Smooth muscle cell (in vitro differentiated cells): ENCODE data around the gene ZBTB3. TPM values are rescaled to one million over a fixed set of nuclear protein-coding genes. Genes with fewer than 3 reads are reported as not detected.

Experiments
- DNase-seq: peaks from one replicate; lab custom pipeline; 2025; ENCODE audit not compliant: unreplicated experiment; lab: John Stamatoyannopoulos, UW
- H2AFZ ChIP-seq: fragments of 200-600 bp; sonication (generic); 2 replicates; pipeline ENCODE4 v1.6.0; 2016; ENCODE audit warnings: antibody characterized with exemption, low read depth, mild to moderate bottlenecking
- H3F3A ChIP-seq: fragments of 200-600 bp; sonication (generic); 2 replicates; pipeline ENCODE4 v1.6.0; 2017; ENCODE audit warnings: antibody characterized with exemption, low read depth
- H3K27ac ChIP-seq: fragments of 200-600 bp; sonication (generic); 2 replicates; pipeline ENCODE4 v1.5.1; 2016; ENCODE audit warnings: low read depth, mild to moderate bottlenecking
- H3K27me3 ChIP-seq: fragments of 200-600 bp; sonication (generic); 2 replicates; pipeline ENCODE4 v1.6.1; 2016; ENCODE audit warnings: low read depth, mild to moderate bottlenecking
- H3K36me3 ChIP-seq: fragments of 200-600 bp; sonication (generic); 2 replicates; pipeline ENCODE4 v1.5.1; 2016; ENCODE audit warnings: low read depth
- H3K4me1 ChIP-seq: fragments of 200-600 bp; sonication (generic); 2 replicates; pipeline ENCODE4 v1.5.1; 2016; ENCODE audit warnings: low read depth
- H3K4me2 ChIP-seq: fragments of 200-600 bp; sonication (generic); 2 replicates; pipeline ENCODE4 v1.6.0; 2016; ENCODE audit warnings: mild to moderate bottlenecking
- H3K4me3 ChIP-seq: fragments of 200-600 bp; sonication (generic); 2 replicates; pipeline ENCODE4 v1.5.1; 2016; ENCODE audit warnings: mild to moderate bottlenecking
- H3K79me2 ChIP-seq: fragments of 200-600 bp; sonication (generic); 2 replicates; pipeline ENCODE4 v1.6.0; 2016; ENCODE audit warnings: low read depth, mild to moderate bottlenecking
- H3K9ac ChIP-seq: fragments of 200-600 bp; sonication (generic); 2 replicates; pipeline ENCODE4 v1.6.0; 2016; ENCODE audit warnings: low read depth
- H3K9me3 ChIP-seq: fragments of 200-600 bp; sonication (generic); replicated peaks from 2 replicates; pipeline ENCODE4 v1.5.1; 2016; ENCODE audit warnings: low read depth
- H4K20me1 ChIP-seq: fragments of 200-600 bp; sonication (generic); 2 replicates; pipeline ENCODE4 v1.6.0; 2016; ENCODE audit warnings: low read depth
- CTCF ChIP-seq: fragments of 200-600 bp; sonication (generic); IDR thresholded peaks from 2 replicates; pipeline ENCODE4 v1.5.1; 2017; ENCODE audit warnings: borderline replicate concordance, mild to moderate bottlenecking, antibody characterized with exemption; ENCODE audit not compliant: insufficient read depth, poor library complexity, severe bottlenecking
- WGBS: methylation state at CpG from one replicate; pipeline ENCODE4 v1.1.7; 2016; ENCODE audit warnings: low lambda C conversion rate; 5-methylcytosine and 5-hydroxymethylcytosine counted together
- polyA plus RNA-seq: library from polyadenylated mRNA; unstranded; fragments of >200 nt; fragmentation: Nextera tagmentation; extraction: Ambion mirVana; gene quantifications from 2 replicates; pipeline ENCODE4 v1.2.1, GENCODE V29; 2016
- total RNA-seq: library from RNA; depleted of rRNA; stranded (reverse); fragments of >200 nt; gene quantifications from 2 replicates; pipeline ENCODE4 v1.2.3, GENCODE V29; 2014

The ZBTB3 gene
- total and polyA plus RNA-seq, 2 experiments from 2014 or later, result 3.3 to 3.6 TPM

- Histone ChIP-seq H3K4me1 (peaks cover 27% of the 10 kb centered on the region), H3K79me2 (peaks cover 81% of the 10 kb centered on the region), H3K36me3 (peaks cover 21% of the 10 kb centered on the region), H3K27me3 (no peaks in the 10 kb centered on the region), H3K9me3 (no peaks in the 10 kb centered on the region), H2AFZ (no peak overlapping the region), H3K4me2 (peak overlapping the region; percentile 99), H3K27ac (peak overlapping the region; percentile 89), H3K9ac (peak overlapping the region; percentile 77), H3F3A (peaks cover 28% of the 10 kb centered on the region), H3K4me3 (peak overlapping the region; percentile 87), H4K20me1 (peaks cover 53% of the 10 kb centered on the region)
- WGBS, result 3% methylated on average over 7 of the region's 7 CpGs
- TF ChIP-seq CTCF, result no peak
- no peak for DNase-seq
These were observed 28.3 kb downstream of the ZBTB3 start for GRCh38 chr11:62725646-62726045.

- peak overlapping the region; percentile 87 for H3K4me3 ChIP-seq
- H3K9ac ChIP-seq, result peak overlapping the region; percentile 77
- H4K20me1 ChIP-seq, result peaks cover 53% of the 10 kb centered on the region
- peak overlapping the region; percentile 99 for H3K4me2 ChIP-seq
- DNase-seq, result no peak
- H3K9me3 ChIP-seq, result no peaks in the 10 kb centered on the region
- H3K36me3 ChIP-seq, result peaks cover 30% of the 10 kb centered on the region
- 79% methylated on average over 8 of the region's 8 CpGs for WGBS
- H3K27ac ChIP-seq, result peak overlapping the region; percentile 89
- peaks cover 32% of the 10 kb centered on the region for H3F3A ChIP-seq
- no peaks in the 10 kb centered on the region for H3K27me3 ChIP-seq
- no peak for TF ChIP-seq CTCF
- peaks cover 16% of the 10 kb centered on the region for H3K4me1 ChIP-seq
- H3K79me2 ChIP-seq, result peaks cover 80% of the 10 kb centered on the region
- no peak overlapping the region for H2AFZ ChIP-seq
These were observed 29.8 kb downstream of the ZBTB3 start for GRCh38 chr11:62724171-62724570.

DNA sequence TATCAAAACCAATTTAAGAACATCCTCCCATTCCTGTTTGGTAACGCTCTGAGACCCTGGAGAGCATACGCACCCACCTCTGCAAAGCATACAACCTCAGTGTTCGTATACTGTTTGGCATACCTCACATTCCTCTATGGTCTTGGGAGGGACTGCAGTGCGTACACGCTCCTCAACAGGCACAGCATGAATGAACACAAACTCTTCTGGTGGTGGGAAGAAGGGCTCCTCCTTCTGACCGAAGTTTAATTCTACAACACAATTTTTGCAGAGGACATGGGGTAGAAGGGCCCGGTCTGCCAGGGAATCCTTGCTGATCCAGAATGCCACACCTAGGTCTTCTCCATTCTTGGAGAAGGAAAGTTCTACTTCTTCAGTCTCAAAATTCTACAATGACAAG lies 32.0 kb downstream of the ZBTB3 start:
- Histone ChIP-seq H3K9ac (no peak overlapping the region), H3K4me3 (no peak overlapping the region), H2AFZ (no peak overlapping the region), H3K4me1 (peaks cover 16% of the 10 kb centered on the region), H3F3A (peaks cover 24% of the 10 kb centered on the region), H3K4me2 (no peak overlapping the region), H4K20me1 (peaks cover 53% of the 10 kb centered on the region), H3K79me2 (peaks cover 88% of the 10 kb centered on the region), H3K27ac (no peak overlapping the region), H3K36me3 (peaks cover 31% of the 10 kb centered on the region), H3K27me3 (no peaks in the 10 kb centered on the region), H3K9me3 (no peaks in the 10 kb centered on the region)
- no peak for DNase-seq
- 80% methylated on average over 7 of the region's 7 CpGs for WGBS
- no peak for TF ChIP-seq CTCF

- peaks cover 31% of the 10 kb centered on the region for H3K36me3 ChIP-seq
- H3K9ac ChIP-seq, result no peak overlapping the region
These were observed 34.5 kb downstream of the ZBTB3 start for GRCh38 chr11:62719302-62719978.

More at GRCh38 chr11:62719302-62719978, 34.5 kb downstream of the ZBTB3 start:
- TF ChIP-seq CTCF, result no peak
- H3K4me3 ChIP-seq, result no peak overlapping the region
- H2AFZ ChIP-seq, result no peak overlapping the region
- H3K4me1 ChIP-seq, result peaks cover 5% of the 10 kb centered on the region
- peaks cover 76% of the 10 kb centered on the region for H3K79me2 ChIP-seq
- no peaks in the 10 kb centered on the region for H3K27me3 ChIP-seq
- peaks cover 35% of the 10 kb centered on the region for H3F3A ChIP-seq
- no peak for DNase-seq
- peaks cover 31% of the 10 kb centered on the region for H4K20me1 ChIP-seq
- H3K4me2 ChIP-seq, result no peak overlapping the region
- WGBS, result 96% methylated on average over 2 of the region's 2 CpGs
- H3K9me3 ChIP-seq, result no peaks in the 10 kb centered on the region
- no peak overlapping the region for H3K27ac ChIP-seq
